Heart left ventricle (tissue), 16 donors: Measurements from ENCODE around the gene NKAPL. TPM values are rescaled to one million over a fixed set of nuclear protein-coding genes. Genes with fewer than 3 reads are reported as not detected.

Experiments used
- ATAC-seq, 4 donors: fragments of 200-7000 bp; cut with Tn5 transposase; one replicate each; pipeline ENCODE4 v1.9.1; 2020 to 2022; ENCODE audit warnings: moderate library complexity in 4 of 4, mild to moderate bottlenecking in 3 of 4, moderate number of reproducible peaks in 1 of 4
- DNase-seq, 5 donors: peaks; one replicate each; pipeline ENCODE4 v3.0.0-alpha.2; 2020
- H3K27ac ChIP-seq, 12 donors: fragments of 200-600 bp; sonication (generic) in 4 of 12; one replicate each; pipeline versions ENCODE4 v1.5.0 to v1.8.0; 2016 to 2022; ENCODE audit warnings: mild to moderate bottlenecking in 2 of 12
- H3K27me3 ChIP-seq, 9 donors: fragments of 200-600 bp; sonication (generic) in 2 of 9; one replicate each; pipeline versions ENCODE4 v1.5.1 to v1.8.0; 2016 to 2022; ENCODE audit warnings: mild to moderate bottlenecking in 3 of 9
- H3K36me3 ChIP-seq, 9 donors: fragments of 200-600 bp; sonication (generic) in 2 of 9; one replicate each; pipeline versions ENCODE4 v1.5.0 to v1.8.0; 2018 to 2022; ENCODE audit warnings: mild to moderate bottlenecking in 2 of 9
- H3K4me1 ChIP-seq, 12 donors: fragments of 200-600 bp; sonication (generic) in 4 of 12; one replicate each; pipeline versions ENCODE4 v1.5.0 to v1.8.0; 2016 to 2022; ENCODE audit warnings: mild to moderate bottlenecking in 3 of 12
- H3K4me3 ChIP-seq, 12 donors: fragments of 200-600 bp; sonication (generic) in 4 of 12; one replicate each; pipeline versions ENCODE4 v1.5.0 to v1.8.0; 2017 to 2022; ENCODE audit warnings: mild to moderate bottlenecking in 9 of 12, moderate library complexity in 4 of 12
- H3K9me3 ChIP-seq, 12 donors: fragments of 200-600 bp; sonication (generic) in 4 of 12; one replicate each; pipeline versions ENCODE4 v1.5.0 to v1.8.0; 2016 to 2022; ENCODE audit warnings: mild to moderate bottlenecking in 1 of 12
- CTCF ChIP-seq, 12 donors: fragments of 200-600 bp; sonication (generic) in 4 of 12; IDR thresholded peaks; one replicate each; pipeline versions ENCODE4 v1.5.0 to v1.8.0; 2018 to 2022; ENCODE audit warnings: antibody characterized with exemption in 12 of 12, mild to moderate bottlenecking in 5 of 12
- POLR2A ChIP-seq, 2 donors: fragments of 450-650 bp; IDR thresholded peaks; one replicate each; pipeline ENCODE4 v1.6.1; 2017; ENCODE audit warnings: antibody characterized with exemption in 2 of 2, mild to moderate bottlenecking in 2 of 2, moderate library complexity in 2 of 2
- WGBS, 4 donors: extraction: QIAGEN DNeasy Blood & Tissue Kit in 2 of 4; methylation state at CpG; one replicate each; pipeline versions ENCODE4 v1.1.5 to v1.1.7; 2013 to 2018; 5-methylcytosine and 5-hydroxymethylcytosine counted together
- intact Hi-C, 10 donors: fragments of 100-400 bp; cut with DNase I; formaldehyde crosslinking; loops; one replicate each; pipeline versions ENCODE4 v1.11.1 to v1.14.2; 2022
- polyA plus RNA-seq, 2 donors: library from polyadenylated mRNA; stranded (reverse); fragments of 200-250 nt; gene quantifications; one replicate each; pipeline ENCODE4 v1.2.3, GENCODE V29; 2013
- total RNA-seq, 9 donors: library from RNA; depleted of rRNA in 2 of 9; stranded (reverse); fragments of >200 nt in 2 of 9; fragmentation: NEBNext Ultra II Directional in 3 of 9; extraction: Animal tissue kit (Norgen Biotek cat#: 25700) in 3 of 9; gene quantifications; one replicate each; pipeline versions ENCODE4 v1.1.0 to v1.2.4, GENCODE V29; 2016 to 2023
- donor health status: ischemic (EF 13 %, LVEDD 7.1; RV severe dilation, severe dysfunction).
- donor health status: healthy with polysubstance abuse.
- donor health status: DM: no; HTN: yes; CAD: no.
- donor health status: DM: no; HTN: no; CAD: no.
- donor health status: ischemic (EF 25% LVEDD 6.9; RV normal size, moderate dysfunction).
- donor health status: ischemic (EF 25% LVEDD 5.7; RV mildly dilated, moderate dysfunction).
- donor health status: healthy.
- donor health status: DM: yes; HTN: yes; CAD: no.
- donor health status: ischemic (EF 35%, LVEDD 5.7; RV mildly dilated, moderate dysfunction).
- donor health status: nonischemic (EF 11% LVEDD 7.7; RV severe dilation, severe dysfunction).
- donor health status: DM: yes; HTN: yes; CAD: no.
- donor health status: PGD.
- donor health status: ischemic (EF 29% LVEDD 5.4; RV normal size, mild dysfunction).
- donor health status: nonischemic (EF 23%, LVEDD 6.1; RV moderate dilation, normal function).

NKAPL gene
- total and polyA plus RNA-seq, 11 donors = 3.3 to 8.4 (median 5.3) TPM

GRCh38 chr6:28218312-28219248 lies 40.5 kb upstream of the NKAPL start:
- Histone ChIP-seq H3K27ac (peak overlapping the region in 11 of 12 donors; percentile 56 to 92 (median 73)), H3K36me3 (no peaks in the 10 kb centered on the region), H3K4me3 (peak overlapping the region; percentile 20 to 78 (median 70)), H3K9me3 (no peaks in the 10 kb centered on the region), H3K27me3 (peaks cover 0 to 50% (median 34%) of the 10 kb centered on the region in 9 donors), H3K4me1 (peaks cover 0 to 21% (median 11%) of the 10 kb centered on the region in 12 donors)
- peak; percentile 80 to 98 (median 95) for ATAC-seq
- intact Hi-C loops = loop anchor here in 6 of 10 donors (5.0 to 10.0 kb wide), 6 partner anchors 34 to 136 kb away; partner anchors contain the start of genes ZKSCAN8 (in 3 of the 6), ZKSCAN4 (in 1 of the 6) and ZNF165 (in 1 of the 6)
- 9 to 31% (median 15%) methylated on average over 20 to 56 of the region's 56 CpGs for WGBS, 4 donors
- TF ChIP-seq CTCF (IDR thresholded peaks at IDR 0.05) = peak in 1 of 12 donors; percentile 14
- peak in 1 of 2 donors; percentile 20 for TF ChIP-seq POLR2A (IDR thresholded peaks at IDR 0.05)
- peak; percentile 84 to 90 (median 87) for DNase-seq

GRCh38 chr6:28220257-28221133 lies 38.6 kb upstream of the NKAPL start:
- WGBS, 4 donors = 35 to 55% (median 39%) methylated on average over 6 of the region's 6 CpGs
- Histone ChIP-seq H3K9me3 (no peaks in the 10 kb centered on the region), H3K27ac (no peak overlapping the region), H3K4me1 (peaks cover 0 to 29% (median 15%) of the 10 kb centered on the region in 12 donors), H3K27me3 (peaks cover 0 to 32% (median 16%) of the 10 kb centered on the region in 9 donors), H3K36me3 (no peaks in the 10 kb centered on the region), H3K4me3 (no peak overlapping the region)
- intact Hi-C loops = loop anchor here in 5 of 10 donors (5.0 to 10.0 kb wide), 2 partner anchors 76 to 78 kb away; partner anchors contain the start of gene ZKSCAN8 (in 5 of the 5)
- TF ChIP-seq POLR2A (IDR thresholded peaks at IDR 0.05) (no peak), CTCF (IDR thresholded peaks at IDR 0.05) (no peak)
- no peak for DNase-seq
- no peak for ATAC-seq

- Histone ChIP-seq H3K36me3 (peaks cover 0 to 27% (median 24%) of the 10 kb centered on the region in 9 donors), H3K27ac (peak overlapping the region; percentile 3 to 87 (median 82)), H3K4me1 (peaks cover 0 to 26% (median 12%) of the 10 kb centered on the region in 12 donors), H3K9me3 (no peaks in the 10 kb centered on the region), H3K27me3 (peaks cover 0 to 22% (median 7%) of the 10 kb centered on the region in 9 donors), H3K4me3 (peak overlapping the region; percentile 70 to 93 (median 78))
- 53 to 56% (median 55%) methylated on average over 9 of the region's 9 CpGs for WGBS, 4 donors
- intact Hi-C loops = loop anchor here in 6 of 10 donors (2.0 to 10.0 kb wide), 6 partner anchors 28 to 144 kb away; partner anchors contain the start of genes ZKSCAN8 (in 5 of the 6), PGBD1 (in 1 of the 6), ZKSCAN4 (in 1 of the 6) and ZNF165 (in 1 of the 6)
- TF ChIP-seq CTCF (IDR thresholded peaks at IDR 0.05) (no peak), POLR2A (IDR thresholded peaks at IDR 0.05) (no peak)
- DNase-seq (no peak), ATAC-seq (no peak)
Observed at GRCh38 chr6:28224131-28225055, 34.7 kb upstream of the NKAPL start.
